Measurements from ENCODE around the gene GALNT17.

DNA sequence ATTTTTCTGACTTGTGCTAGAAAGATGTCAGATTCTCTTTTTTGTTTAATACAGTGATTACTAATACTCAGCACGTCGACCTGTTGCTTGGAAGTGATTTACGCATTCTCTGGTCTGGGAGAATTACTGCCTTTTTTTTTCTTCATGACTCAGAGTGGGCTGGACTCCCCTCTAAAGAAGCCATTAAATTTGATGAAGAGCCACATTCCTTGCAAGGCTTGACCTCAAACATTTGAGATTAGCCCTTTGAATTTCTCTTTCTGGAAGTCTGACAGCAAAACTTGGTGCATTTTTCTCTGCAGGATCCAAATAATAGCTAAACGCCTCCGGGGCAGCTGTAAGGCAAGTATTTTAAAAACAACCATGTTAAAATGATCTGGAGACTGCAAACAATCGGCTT lies 171.6 kb downstream of the GALNT17 start:
- TF ChIP-seq, protein P1, sequence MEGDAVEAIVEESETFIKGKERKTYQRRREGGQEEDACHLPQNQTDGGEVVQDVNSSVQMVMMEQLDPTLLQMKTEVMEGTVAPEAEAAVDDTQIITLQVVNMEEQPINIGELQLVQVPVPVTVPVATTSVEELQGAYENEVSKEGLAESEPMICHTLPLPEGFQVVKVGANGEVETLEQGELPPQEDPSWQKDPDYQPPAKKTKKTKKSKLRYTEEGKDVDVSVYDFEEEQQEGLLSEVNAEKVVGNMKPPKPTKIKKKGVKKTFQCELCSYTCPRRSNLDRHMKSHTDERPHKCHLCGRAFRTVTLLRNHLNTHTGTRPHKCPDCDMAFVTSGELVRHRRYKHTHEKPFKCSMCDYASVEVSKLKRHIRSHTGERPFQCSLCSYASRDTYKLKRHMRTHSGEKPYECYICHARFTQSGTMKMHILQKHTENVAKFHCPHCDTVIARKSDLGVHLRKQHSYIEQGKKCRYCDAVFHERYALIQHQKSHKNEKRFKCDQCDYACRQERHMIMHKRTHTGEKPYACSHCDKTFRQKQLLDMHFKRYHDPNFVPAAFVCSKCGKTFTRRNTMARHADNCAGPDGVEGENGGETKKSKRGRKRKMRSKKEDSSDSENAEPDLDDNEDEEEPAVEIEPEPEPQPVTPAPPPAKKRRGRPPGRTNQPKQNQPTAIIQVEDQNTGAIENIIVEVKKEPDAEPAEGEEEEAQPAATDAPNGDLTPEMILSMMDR (IDR thresholded peaks at IDR 0.05; ENCODE audit: low read depth, low read length) = no peak
- no peak for TF ChIP-seq EZH2phosphoT487 (IDR thresholded peaks at IDR 0.05; ENCODE audit: low read depth)
